ENCODE results near the gene SVOP.

The SVOP gene

GRCh38 chr12:108972358-108972757, 48.5 kb downstream of the SVOP start:
- TF ChIP-seq CTCF (conservative IDR thresholded peaks at IDR 0.05; ENCODE audit: low read length), result no peak
- no peak for DNase-seq (ENCODE audit: low read depth)
- no peak overlapping the region for H3K4me3 ChIP-seq (ENCODE audit: low read length)

- DNase-seq (ENCODE audit: low read depth), result no peak
- TF ChIP-seq CTCF (conservative IDR thresholded peaks at IDR 0.05; ENCODE audit: low read length), result no peak
Observed at GRCh38 chr12:108969622-108970021, 51.2 kb downstream of the SVOP start.

GRCh38 chr12:108967869-108968540, 52.9 kb downstream of the SVOP start:
- TF ChIP-seq CTCF (conservative IDR thresholded peaks at IDR 0.05; ENCODE audit: low read length), result peak; percentile 42
- H3K4me3 ChIP-seq (ENCODE audit: low read length), result no peak overlapping the region
- DNase-seq (ENCODE audit: low read depth), result no peak

More at GRCh38 chr12:108969622-108970021, 51.2 kb downstream of the SVOP start:
- no peak overlapping the region for H3K4me3 ChIP-seq (ENCODE audit: low read length)

GRCh38 chr12:108966378-108967151, 54.3 kb downstream of the SVOP start:
- no peak for TF ChIP-seq CTCF (conservative IDR thresholded peaks at IDR 0.05; ENCODE audit: low read length)
- no peak for DNase-seq (ENCODE audit: low read depth)
- no peak overlapping the region for H3K4me3 ChIP-seq (ENCODE audit: low read length)

GRCh38 chr12:108965886-108966285, 55.0 kb downstream of the SVOP start:
- TF ChIP-seq CTCF (conservative IDR thresholded peaks at IDR 0.05; ENCODE audit: low read length), result no peak
- no peak overlapping the region for H3K4me3 ChIP-seq (ENCODE audit: low read length)
- no peak for DNase-seq (ENCODE audit: low read depth)

GRCh38 chr12:108964371-108965352, 56.2 kb downstream of the SVOP start:
- H3K4me3 ChIP-seq (ENCODE audit: low read length), result no peak overlapping the region
- DNase-seq (ENCODE audit: low read depth), result no peak
- no peak for TF ChIP-seq CTCF (conservative IDR thresholded peaks at IDR 0.05; ENCODE audit: low read length)
